DND-41 (cell line): Measurements from ENCODE around the gene TJP2.

Source experiments
- ATAC-seq: fragments of 200-7000 bp; cut with Tn5 transposase; 3 replicates; pipeline ENCODE4 v1.9.1; 2021; ENCODE audit warnings: low read depth; ENCODE audit not compliant: insufficient read depth
- DNase-seq: peaks from one replicate; pipeline ENCODE4 v3.0.0-alpha.2; 2020
- H2AFZ ChIP-seq: 2 replicates; pipeline ENCODE4 v1.6.0; 2012; ENCODE audit warnings: low read depth, low read length
- H3K27ac ChIP-seq: 2 replicates; pipeline ENCODE4 v1.5.1; 2012; ENCODE audit warnings: low read length, inconsistent platforms
- H3K27me3 ChIP-seq: fragments of 200-600 bp; sonication (generic); 2 replicates; pipeline ENCODE4 v1.6.0; 2012; ENCODE audit warnings: low read length, mild to moderate bottlenecking, inconsistent platforms; ENCODE audit not compliant: insufficient read depth, poor library complexity
- H3K36me3 ChIP-seq: 2 replicates; pipeline ENCODE4 v1.5.1; 2012; ENCODE audit warnings: low read length, inconsistent platforms; ENCODE audit not compliant: insufficient read depth
- H3K4me1 ChIP-seq: 2 replicates; pipeline ENCODE4 v1.5.1; 2012; ENCODE audit warnings: mild to moderate bottlenecking, low read length; ENCODE audit not compliant: insufficient read depth
- H3K4me2 ChIP-seq: 2 replicates; pipeline ENCODE4 v1.6.0; 2012; ENCODE audit warnings: mild to moderate bottlenecking, moderate library complexity, low read length, inconsistent platforms; ENCODE audit not compliant: insufficient read depth
- H3K4me3 ChIP-seq, 2 experiments: fragments of 200-600 bp in 1 of 2; shearing (Covaris generic) in 1 of 2; 2 replicates each; pipeline ENCODE4 v1.5.1; 2012 to 2016; ENCODE audit warnings: inconsistent platforms in 2 of 2, low read length in 2 of 2, mild to moderate bottlenecking in 2 of 2, low read depth in 1 of 2, moderate library complexity in 1 of 2
- H3K79me2 ChIP-seq: 2 replicates; pipeline ENCODE4 v1.6.0; 2012; ENCODE audit warnings: low read length, inconsistent platforms; ENCODE audit not compliant: insufficient read depth
- H3K9ac ChIP-seq: 2 replicates; pipeline ENCODE4 v1.6.0; 2012; ENCODE audit warnings: low read depth, mild to moderate bottlenecking, inconsistent platforms, low read length, moderate library complexity
- H3K9me3 ChIP-seq: 2 replicates; pipeline ENCODE4 v1.5.1; 2012; ENCODE audit warnings: low read length, moderate library complexity, mild to moderate bottlenecking, inconsistent platforms; ENCODE audit not compliant: insufficient read depth, severe bottlenecking
- H4K20me1 ChIP-seq: 2 replicates; pipeline ENCODE4 v1.6.0; 2012; ENCODE audit warnings: low read length; ENCODE audit not compliant: insufficient read depth
- EZH2 ChIP-seq: IDR thresholded peaks from 3 replicates; pipeline ENCODE4 v1.6.1; 2012; ENCODE audit warnings: borderline replicate concordance, low read depth, mild to moderate bottlenecking, moderate library complexity, low read length, inconsistent platforms; ENCODE audit not compliant: severe bottlenecking
- TF ChIP-seq, protein P1 (sequence below): IDR thresholded peaks from 2 replicates; pipeline ENCODE4 v1.5.1; 2012; ENCODE audit warnings: borderline replicate concordance, low read length, moderate library complexity, mild to moderate bottlenecking; ENCODE audit not compliant: poor library complexity, severe bottlenecking; ENCODE audit errors: extremely low read depth

TJP2 gene

DNA sequence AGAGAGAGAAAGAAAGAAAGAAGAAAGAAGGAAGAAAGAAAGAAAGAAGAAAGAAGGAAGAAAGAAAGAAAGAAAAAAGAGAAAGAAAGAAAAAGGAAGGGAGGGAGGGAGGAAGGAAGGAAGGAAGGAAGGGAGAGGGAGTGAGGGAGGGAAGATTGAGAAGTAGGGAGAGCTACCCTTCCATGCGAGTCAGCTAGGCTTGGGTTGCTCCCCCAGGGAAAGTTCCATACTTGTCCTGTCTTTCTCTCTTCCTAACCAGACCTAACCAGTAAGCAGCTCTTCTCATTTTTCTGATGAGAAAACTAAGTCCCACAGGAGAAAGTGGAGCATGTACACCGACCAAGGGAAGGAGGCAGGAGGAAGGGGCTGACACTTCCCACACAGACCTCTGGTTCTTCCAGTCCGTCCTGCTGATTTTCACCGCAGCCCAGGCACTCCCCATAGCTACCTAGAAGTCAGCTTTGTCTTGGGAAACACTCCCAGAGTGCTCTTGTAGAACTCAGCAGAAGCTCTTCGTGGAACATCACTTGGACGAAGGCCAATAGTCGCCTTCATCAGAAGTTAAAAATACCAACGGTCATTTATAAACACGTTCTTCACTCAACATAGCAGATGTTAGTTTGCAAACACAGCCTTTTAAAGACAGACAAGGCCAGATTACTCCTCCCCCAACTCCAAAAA, 121.9 kb downstream of the TJP2 start:
- Histone ChIP-seq H3K36me3 (no peaks in the 10 kb centered on the region), H4K20me1 (no peaks in the 10 kb centered on the region), H3K27ac (no peak overlapping the region), H3K4me3 (no peak overlapping the region), H2AFZ (no peak overlapping the region), H3K79me2 (no peaks in the 10 kb centered on the region), H3K27me3 (no peaks in the 10 kb centered on the region), H3K9ac (no peak overlapping the region), H3K4me1 (no peaks in the 10 kb centered on the region), H3K9me3 (no peaks in the 10 kb centered on the region), H3K4me2 (no peak overlapping the region)
- DNase-seq (no peak), ATAC-seq (no peak)
- TF ChIP-seq, protein P1, sequence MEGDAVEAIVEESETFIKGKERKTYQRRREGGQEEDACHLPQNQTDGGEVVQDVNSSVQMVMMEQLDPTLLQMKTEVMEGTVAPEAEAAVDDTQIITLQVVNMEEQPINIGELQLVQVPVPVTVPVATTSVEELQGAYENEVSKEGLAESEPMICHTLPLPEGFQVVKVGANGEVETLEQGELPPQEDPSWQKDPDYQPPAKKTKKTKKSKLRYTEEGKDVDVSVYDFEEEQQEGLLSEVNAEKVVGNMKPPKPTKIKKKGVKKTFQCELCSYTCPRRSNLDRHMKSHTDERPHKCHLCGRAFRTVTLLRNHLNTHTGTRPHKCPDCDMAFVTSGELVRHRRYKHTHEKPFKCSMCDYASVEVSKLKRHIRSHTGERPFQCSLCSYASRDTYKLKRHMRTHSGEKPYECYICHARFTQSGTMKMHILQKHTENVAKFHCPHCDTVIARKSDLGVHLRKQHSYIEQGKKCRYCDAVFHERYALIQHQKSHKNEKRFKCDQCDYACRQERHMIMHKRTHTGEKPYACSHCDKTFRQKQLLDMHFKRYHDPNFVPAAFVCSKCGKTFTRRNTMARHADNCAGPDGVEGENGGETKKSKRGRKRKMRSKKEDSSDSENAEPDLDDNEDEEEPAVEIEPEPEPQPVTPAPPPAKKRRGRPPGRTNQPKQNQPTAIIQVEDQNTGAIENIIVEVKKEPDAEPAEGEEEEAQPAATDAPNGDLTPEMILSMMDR = no peak
- TF ChIP-seq EZH2 = no peak

DNA sequence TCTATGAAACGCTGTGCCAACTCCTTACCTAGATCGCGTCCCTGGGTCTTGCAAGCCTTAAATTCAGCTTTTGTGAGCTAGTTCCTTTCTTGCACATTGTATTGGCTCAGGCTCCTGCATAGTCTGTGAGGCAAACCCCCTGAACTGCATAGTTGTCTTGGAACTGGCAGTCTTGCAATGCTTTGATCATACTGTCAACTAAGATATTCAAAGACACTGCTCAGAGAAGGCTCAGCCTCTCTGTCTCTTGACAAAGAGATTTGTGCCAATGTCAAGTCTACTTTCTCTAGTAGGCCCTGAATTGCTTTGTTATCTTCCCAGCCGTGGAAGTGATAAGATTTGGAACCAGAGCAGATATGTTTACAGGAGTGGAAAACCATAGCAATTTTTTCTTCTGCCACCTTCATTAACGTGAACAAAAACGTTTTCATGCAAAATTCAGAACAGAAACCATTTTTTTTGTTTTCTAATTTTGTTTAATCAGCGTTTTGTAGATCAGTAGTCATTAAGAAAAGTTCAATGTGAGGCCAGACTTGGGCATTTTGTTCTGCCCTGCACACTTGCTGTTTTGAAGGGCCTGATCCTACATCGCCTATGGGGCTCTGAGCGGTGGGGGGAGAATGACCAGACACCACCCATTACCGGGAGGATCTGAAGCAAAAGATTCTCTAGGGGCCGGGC, 123.4 kb downstream of the TJP2 start:
- Histone ChIP-seq H3K27me3 (no peaks in the 10 kb centered on the region), H4K20me1 (no peaks in the 10 kb centered on the region), H3K79me2 (no peaks in the 10 kb centered on the region), H3K36me3 (no peaks in the 10 kb centered on the region), H3K4me1 (no peaks in the 10 kb centered on the region), H3K27ac (no peak overlapping the region), H3K4me3 (no peak overlapping the region), H3K9ac (no peak overlapping the region), H3K4me2 (no peak overlapping the region), H2AFZ (no peak overlapping the region), H3K9me3 (no peaks in the 10 kb centered on the region)
- DNase-seq (no peak), ATAC-seq (no peak)
- TF ChIP-seq, protein P1 = no peak
- no peak for TF ChIP-seq EZH2

DNA sequence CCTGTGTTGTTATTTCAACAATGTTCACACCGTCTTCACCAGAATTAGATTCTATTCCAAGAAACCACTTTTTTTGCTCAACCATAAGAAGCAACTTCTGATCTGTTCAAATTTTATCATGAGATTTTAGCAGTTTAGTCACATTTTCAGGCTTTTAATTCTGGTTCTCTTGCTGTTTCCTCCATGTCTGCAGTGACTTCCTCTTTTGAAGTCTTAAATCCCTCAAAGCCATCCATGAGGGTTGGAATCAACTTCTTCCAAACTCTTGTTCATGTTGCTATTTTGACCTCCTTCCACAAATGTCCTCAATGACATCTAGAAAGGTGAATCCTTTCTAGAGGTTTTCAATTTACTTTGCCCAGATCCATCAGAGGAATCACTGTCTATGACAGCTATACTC, 125.2 kb downstream of the TJP2 start:
- Histone ChIP-seq H3K27me3 (no peaks in the 10 kb centered on the region), H3K79me2 (no peaks in the 10 kb centered on the region), H3K4me3 (no peak overlapping the region), H3K4me1 (no peaks in the 10 kb centered on the region), H2AFZ (no peak overlapping the region), H3K4me2 (no peak overlapping the region), H3K9ac (no peak overlapping the region), H3K36me3 (no peaks in the 10 kb centered on the region), H4K20me1 (no peaks in the 10 kb centered on the region), H3K27ac (no peak overlapping the region), H3K9me3 (no peaks in the 10 kb centered on the region)
- no peak for TF ChIP-seq EZH2
- TF ChIP-seq, protein P1 = no peak
- DNase-seq = no peak
- no peak for ATAC-seq

DNA sequence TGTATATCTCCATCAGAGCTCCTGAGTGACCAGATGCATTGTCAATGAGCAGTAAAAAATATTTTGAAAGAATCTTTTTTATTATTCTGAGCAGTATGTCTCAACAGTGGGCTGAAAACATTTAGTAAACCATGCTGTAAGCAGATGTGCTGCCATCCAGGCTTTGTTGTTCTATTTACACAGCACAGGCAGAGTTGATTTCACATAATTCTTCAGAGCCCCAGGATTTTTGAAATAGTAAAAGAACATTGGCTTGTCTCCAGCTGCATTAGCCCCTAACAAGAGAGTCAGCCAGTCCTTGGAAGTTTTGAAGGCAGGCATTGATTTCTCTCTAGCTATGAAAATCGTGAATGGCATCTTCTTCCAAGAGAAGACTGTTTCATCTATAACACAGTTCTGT, 125.7 kb downstream of the TJP2 start:
- ATAC-seq (no peak), DNase-seq (no peak)
- H3K4me1 ChIP-seq = no peaks in the 10 kb centered on the region
- no peaks in the 10 kb centered on the region for H3K36me3 ChIP-seq
- TF ChIP-seq, protein P1 = no peak
- no peak for TF ChIP-seq EZH2
- H3K9ac ChIP-seq = no peak overlapping the region
- H4K20me1 ChIP-seq = no peaks in the 10 kb centered on the region
- no peaks in the 10 kb centered on the region for H3K9me3 ChIP-seq
- no peak overlapping the region for H3K4me3 ChIP-seq
- no peaks in the 10 kb centered on the region for H3K27me3 ChIP-seq
- no peaks in the 10 kb centered on the region for H3K79me2 ChIP-seq
- H3K27ac ChIP-seq = no peak overlapping the region
- H3K4me2 ChIP-seq = no peak overlapping the region
- H2AFZ ChIP-seq = no peak overlapping the region
